Tibial nerve (tissue), 4 donors: ENCODE data around the gene GABRA1.

Experiments used
- EP300 ChIP-seq, 2 donors: sonication (generic); formaldehyde crosslinking; IDR thresholded peaks; one replicate each; pipeline ENCODE4 v1.6.1; 2017; ENCODE audit warnings: antibody characterized with exemption in 2 of 2, mild to moderate bottlenecking in 1 of 2
- POLR2A ChIP-seq, 2 donors: fragments of 450-650 bp; IDR thresholded peaks; one replicate each; pipeline ENCODE4 v1.6.1; 2017; ENCODE audit warnings: antibody characterized with exemption in 2 of 2, mild to moderate bottlenecking in 2 of 2, moderate library complexity in 2 of 2
- TF ChIP-seq, protein P1 (sequence below), 5 experiments: fragments of 200-600 bp in 3 of 5; fragments of 450-650 bp in 2 of 5; sonication (generic) in 3 of 5; IDR thresholded peaks; one replicate each; pipeline ENCODE4 v1.5.1; 2016 to 2019; ENCODE audit warnings: antibody characterized with exemption in 5 of 5, mild to moderate bottlenecking in 3 of 5, moderate library complexity in 2 of 5

GRCh38 chr5:161850491-161850890 is 2.6 kb downstream of the GABRA1 start:
- TF ChIP-seq, protein P1, sequence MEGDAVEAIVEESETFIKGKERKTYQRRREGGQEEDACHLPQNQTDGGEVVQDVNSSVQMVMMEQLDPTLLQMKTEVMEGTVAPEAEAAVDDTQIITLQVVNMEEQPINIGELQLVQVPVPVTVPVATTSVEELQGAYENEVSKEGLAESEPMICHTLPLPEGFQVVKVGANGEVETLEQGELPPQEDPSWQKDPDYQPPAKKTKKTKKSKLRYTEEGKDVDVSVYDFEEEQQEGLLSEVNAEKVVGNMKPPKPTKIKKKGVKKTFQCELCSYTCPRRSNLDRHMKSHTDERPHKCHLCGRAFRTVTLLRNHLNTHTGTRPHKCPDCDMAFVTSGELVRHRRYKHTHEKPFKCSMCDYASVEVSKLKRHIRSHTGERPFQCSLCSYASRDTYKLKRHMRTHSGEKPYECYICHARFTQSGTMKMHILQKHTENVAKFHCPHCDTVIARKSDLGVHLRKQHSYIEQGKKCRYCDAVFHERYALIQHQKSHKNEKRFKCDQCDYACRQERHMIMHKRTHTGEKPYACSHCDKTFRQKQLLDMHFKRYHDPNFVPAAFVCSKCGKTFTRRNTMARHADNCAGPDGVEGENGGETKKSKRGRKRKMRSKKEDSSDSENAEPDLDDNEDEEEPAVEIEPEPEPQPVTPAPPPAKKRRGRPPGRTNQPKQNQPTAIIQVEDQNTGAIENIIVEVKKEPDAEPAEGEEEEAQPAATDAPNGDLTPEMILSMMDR (IDR thresholded peaks at IDR 0.05), result no peak
- TF ChIP-seq POLR2A (IDR thresholded peaks at IDR 0.05) (no peak), EP300 (IDR thresholded peaks at IDR 0.05) (no peak)
